Measurements from ENCODE around the gene UPK1A. TPM values are rescaled to one million over a fixed set of nuclear protein-coding genes. Genes with fewer than 3 reads are reported as not detected.

The UPK1A gene
- total and polyA plus RNA-seq, 7 experiments from 2014 or later = 0.41 to 1.3 TPM; not detected in 5

GRCh38 chr19:35643255-35644205 is 22.8 kb upstream of the UPK1A start:
- DNase-seq (peak; percentile 67 to 85 (median 82)), ATAC-seq (peak; percentile 55)
- no peaks in the 10 kb centered on the region for H3K9me3 ChIP-seq (ENCODE audit: control insufficient read depth in 2 of 3, low read length in 3 of 3)
- Mint-ChIP-seq H3K4me3 (peak overlapping the region; percentile 81 to 94 (median 90)), H3K4me1 (peaks cover 12 to 43% (median 31%) of the 10 kb centered on the region in 7 donors), H3K36me3 (no peaks in the 10 kb centered on the region), H3K27me3 (no peaks in the 10 kb centered on the region), H3K9me3 (no peaks in the 10 kb centered on the region), H3K27ac (peak overlapping the region in 8 of 9 donors; percentile 59 to 97 (median 86))
- no peaks in the 10 kb centered on the region for H3K27me3 ChIP-seq (ENCODE audit: control insufficient read depth in 2 of 2, insufficient read depth in 2 of 2, low read length in 2 of 2)
- CTCF ChIA-PET = interaction anchor here (1.0 kb wide), 1 partner anchor 53 kb away, joined by 3 read pairs; no protein-coding TSS in a partner anchor
- H3K36me3 ChIP-seq (ENCODE audit: control insufficient read depth in 2 of 3, insufficient read depth in 3 of 3, low read length in 3 of 3) = peaks cover 0 to 8% (median 0%) of the 10 kb centered on the region in 3 experiments
- POLR2A ChIA-PET = interaction anchor here (0.6 to 3.6 kb wide), 11 partner anchors 11 to 286 kb away, joined by 3 to 18 read pairs (median 4); partner anchors contain the start of genes HAUS5 and IGFLR1
- H3K4me1 ChIP-seq (ENCODE audit: control insufficient read depth in 2 of 2, insufficient read depth in 2 of 2, low read length in 2 of 2) = peaks cover 18 to 28% of the 10 kb centered on the region in 2 donors
- H3K4me3 ChIP-seq (ENCODE audit: low read length) = peak overlapping the region; percentile 96
- intact Hi-C loops (cut with micrococcal nuclease) = loop anchor here (1.0 to 10.0 kb wide), 15 partner anchors 15 to 731 kb away; partner anchors contain the start of genes HAUS5 (in 2 of the 2), PSENEN (in 2 of the 2), THAP8 (in 2 of the 2) and TMEM147 (in 2 of the 2)
- H3K27ac ChIP-seq (ENCODE audit: low read depth, low read length) = peak overlapping the region; percentile 72

DNA sequence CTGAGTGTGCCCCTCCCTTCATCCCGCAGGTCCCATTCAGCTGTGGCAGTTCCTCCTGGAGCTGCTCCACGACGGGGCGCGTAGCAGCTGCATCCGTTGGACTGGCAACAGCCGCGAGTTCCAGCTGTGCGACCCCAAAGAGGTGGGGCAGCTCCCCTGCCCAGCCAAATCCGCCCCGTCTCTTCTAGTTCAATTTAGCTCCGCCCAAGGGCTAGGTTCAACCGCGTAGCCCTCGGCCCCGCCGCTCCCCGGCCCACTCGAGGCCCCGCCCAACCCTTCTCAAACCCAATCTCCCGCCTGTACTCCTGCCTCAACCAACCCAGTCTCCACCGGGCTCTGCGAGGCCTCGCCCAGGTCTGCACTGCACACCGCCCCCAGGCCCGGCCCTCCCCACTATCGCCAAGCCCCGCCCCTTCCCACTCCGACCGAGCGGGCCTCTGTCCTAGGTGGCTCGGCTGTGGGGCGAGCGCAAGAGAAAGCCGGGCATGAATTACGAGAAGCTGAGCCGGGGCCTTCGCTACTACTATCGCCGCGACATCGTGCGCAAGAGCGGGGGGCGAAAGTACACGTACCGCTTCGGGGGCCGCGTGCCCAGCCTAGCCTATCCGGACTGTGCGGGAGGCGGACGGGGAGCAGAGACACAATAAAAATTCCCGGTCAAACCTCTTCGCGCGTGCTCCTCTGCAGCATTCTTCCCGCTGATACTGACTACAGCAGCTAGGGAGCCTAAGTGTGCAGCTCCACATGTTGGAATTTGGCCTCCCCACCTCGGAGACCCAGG is 21.9 kb upstream of the UPK1A start:
- H3K4me1 ChIP-seq (ENCODE audit: control insufficient read depth in 2 of 2, insufficient read depth in 2 of 2, low read length in 2 of 2) = peaks cover 25 to 36% of the 10 kb centered on the region in 2 donors
- CTCF ChIA-PET = interaction anchor here (1.0 kb wide), 1 partner anchor 52 kb away, joined by 3 read pairs; no protein-coding TSS in a partner anchor

DNA sequence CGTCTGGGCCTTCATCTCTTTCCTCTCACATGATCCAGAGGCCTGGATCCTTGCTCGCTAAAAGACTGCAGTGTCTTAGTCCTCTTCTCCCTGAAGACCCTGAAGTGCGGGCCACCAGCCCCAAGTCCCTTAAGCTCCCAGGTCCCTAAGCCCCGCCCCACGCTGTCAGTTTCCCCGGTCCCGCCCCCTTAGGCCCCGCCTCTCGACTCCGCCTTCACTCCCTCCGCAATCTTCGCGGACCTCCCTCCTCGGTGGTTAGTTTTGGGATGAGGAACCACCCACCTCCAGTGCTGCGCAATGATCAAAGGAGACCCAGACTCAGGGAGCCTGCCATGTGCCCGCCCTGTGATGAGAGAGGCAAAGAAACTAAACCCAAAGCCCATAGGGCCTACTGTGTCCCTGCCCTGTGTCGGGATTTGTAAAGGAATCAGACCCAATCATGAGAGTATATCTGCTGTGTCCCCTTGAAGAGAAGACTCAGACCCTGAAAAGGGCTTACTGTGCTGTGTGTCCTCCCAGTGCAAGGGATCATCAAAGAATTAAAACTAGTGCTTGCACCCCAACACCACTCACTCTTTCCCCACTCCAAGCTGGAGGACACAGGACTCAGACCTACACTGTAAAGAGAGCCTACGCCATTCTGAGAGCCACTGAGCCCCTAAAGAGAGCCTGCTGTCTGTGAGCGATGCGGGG is 21.2 kb upstream of the UPK1A start:
- H3K9me3 Mint-ChIP-seq = peaks cover 0 to 2% (median 0%) of the 10 kb centered on the region in 11 donors
- H3K27ac Mint-ChIP-seq = peak overlapping the region; percentile 83 to 97 (median 93)
- ChIA-PET CTCF (interaction anchor here (0.5 to 1.5 kb wide), 4 partner anchors 13 to 57 kb away, joined by 3 to 5 read pairs (median 3); no protein-coding TSS in a partner anchor), POLR2A (interaction anchor here (0.6 to 3.6 kb wide), 9 partner anchors 10 to 634 kb away, joined by 3 to 18 read pairs (median 5); partner anchors contain the start of genes HAUS5 and IGFLR1)
- H3K27me3 ChIP-seq (ENCODE audit: control insufficient read depth in 2 of 2, insufficient read depth in 2 of 2, low read length in 2 of 2) = no peaks in the 10 kb centered on the region
- no peaks in the 10 kb centered on the region for H3K9me3 ChIP-seq (ENCODE audit: control insufficient read depth in 2 of 3, low read length in 3 of 3)
- ATAC-seq (peak; percentile 12), DNase-seq (peak; percentile 41 to 88 (median 55))
- H3K27me3 Mint-ChIP-seq = no peaks in the 10 kb centered on the region
- peaks cover 0 to 10% (median 0%) of the 10 kb centered on the region in 3 experiments for H3K36me3 ChIP-seq (ENCODE audit: control insufficient read depth in 2 of 3, insufficient read depth in 3 of 3, low read length in 3 of 3)
- H3K4me1 ChIP-seq (ENCODE audit: control insufficient read depth in 2 of 2, insufficient read depth in 2 of 2, low read length in 2 of 2) = peaks cover 25 to 36% of the 10 kb centered on the region in 2 donors
- H3K27ac ChIP-seq (ENCODE audit: low read depth, low read length) = peak overlapping the region; percentile 72
- no peaks in the 10 kb centered on the region for H3K36me3 Mint-ChIP-seq
- H3K4me3 Mint-ChIP-seq = peak overlapping the region; percentile 81 to 94 (median 90)
- peak overlapping the region; percentile 96 for H3K4me3 ChIP-seq (ENCODE audit: low read length)
- H3K4me1 Mint-ChIP-seq = peaks cover 12 to 58% (median 42%) of the 10 kb centered on the region in 7 donors
- intact Hi-C loops (cut with micrococcal nuclease) = loop anchor here (1.0 to 10.0 kb wide), 16 partner anchors 17 to 730 kb away; partner anchors contain the start of genes PSENEN (in 2 of the 2), THAP8 (in 2 of the 2), TMEM147 (in 2 of the 2) and U2AF1L4 (in 2 of the 2)

More for the DNA sequence above, 21.9 kb upstream of the UPK1A start:
- H3K4me1 Mint-ChIP-seq = peaks cover 12 to 52% (median 38%) of the 10 kb centered on the region in 7 donors
- Histone ChIP-seq H3K9me3 (ENCODE audit: control insufficient read depth in 2 of 3, low read length in 3 of 3) (no peaks in the 10 kb centered on the region), H3K27me3 (ENCODE audit: control insufficient read depth in 2 of 2, insufficient read depth in 2 of 2, low read length in 2 of 2) (no peaks in the 10 kb centered on the region), H3K27ac (ENCODE audit: low read depth, low read length) (peak overlapping the region; percentile 72), H3K36me3 (ENCODE audit: control insufficient read depth in 2 of 3, insufficient read depth in 3 of 3, low read length in 3 of 3) (peaks cover 0 to 10% (median 0%) of the 10 kb centered on the region in 3 experiments), H3K4me3 (ENCODE audit: low read length) (peak overlapping the region; percentile 96)
- peak overlapping the region; percentile 83 to 97 (median 93) for H3K27ac Mint-ChIP-seq
- POLR2A ChIA-PET = interaction anchor here (1.1 to 3.6 kb wide), 9 partner anchors 10 to 285 kb away, joined by 3 to 18 read pairs (median 5); partner anchors contain the start of genes HAUS5 and IGFLR1
- peak overlapping the region; percentile 81 to 94 (median 90) for H3K4me3 Mint-ChIP-seq
- H3K9me3 Mint-ChIP-seq = peaks cover 0 to 2% (median 0%) of the 10 kb centered on the region in 11 donors
- H3K36me3 Mint-ChIP-seq = no peaks in the 10 kb centered on the region
- no peaks in the 10 kb centered on the region for H3K27me3 Mint-ChIP-seq
- ATAC-seq = peak; percentile 90
- peak; percentile 81 to 93 (median 89) for DNase-seq
- intact Hi-C loops (cut with micrococcal nuclease) = loop anchor here (1.0 to 10.0 kb wide), 14 partner anchors 16 to 730 kb away; partner anchors contain the start of genes PSENEN (in 2 of the 2), THAP8 (in 2 of the 2), TMEM147 (in 2 of the 2) and U2AF1L4 (in 2 of the 2)

GRCh38 chr19:35645680-35646511 is 20.4 kb upstream of the UPK1A start:
- Histone ChIP-seq H3K9me3 (ENCODE audit: control insufficient read depth in 2 of 3, low read length in 3 of 3) (no peaks in the 10 kb centered on the region), H3K27ac (ENCODE audit: low read depth, low read length) (no peak overlapping the region), H3K4me3 (ENCODE audit: low read length) (no peak overlapping the region), H3K4me1 (ENCODE audit: control insufficient read depth in 2 of 2, insufficient read depth in 2 of 2, low read length in 2 of 2) (peaks cover 25 to 42% of the 10 kb centered on the region in 2 donors), H3K27me3 (ENCODE audit: control insufficient read depth in 2 of 2, insufficient read depth in 2 of 2, low read length in 2 of 2) (no peaks in the 10 kb centered on the region), H3K36me3 (ENCODE audit: control insufficient read depth in 2 of 3, insufficient read depth in 3 of 3, low read length in 3 of 3) (peaks cover 0 to 14% (median 0%) of the 10 kb centered on the region in 3 experiments)
- peaks cover 13 to 65% (median 49%) of the 10 kb centered on the region in 7 donors for H3K4me1 Mint-ChIP-seq
- POLR2A ChIA-PET = interaction anchor here (0.6 to 2.0 kb wide), 5 partner anchors 14 to 635 kb away, joined by 3 to 7 read pairs (median 5); partner anchors contain the start of genes PSENEN and U2AF1L4
- H3K27ac Mint-ChIP-seq = peak overlapping the region in 8 of 9 donors; percentile 83 to 97 (median 94)
- no peak for ATAC-seq
- intact Hi-C loops (cut with micrococcal nuclease) = loop anchor here (2.0 to 10.0 kb wide), 6 partner anchors 56 to 729 kb away; partner anchors contain the start of genes PSENEN (in 1 of the 2), TMEM147 (in 1 of the 2), U2AF1L4 (in 1 of the 2) and USF2 (in 1 of the 2)
- H3K27me3 Mint-ChIP-seq = no peaks in the 10 kb centered on the region
- CTCF ChIA-PET = interaction anchor here (1.5 kb wide), 1 partner anchor 48 kb away, joined by 3 read pairs; no protein-coding TSS in a partner anchor
- DNase-seq = no peak
- H3K9me3 Mint-ChIP-seq = peaks cover 0 to 2% (median 0%) of the 10 kb centered on the region in 11 donors
- H3K36me3 Mint-ChIP-seq = peaks cover 0 to 2% (median 0%) of the 10 kb centered on the region in 5 donors
- H3K4me3 Mint-ChIP-seq = peak overlapping the region in 7 of 10 donors; percentile 51 to 94 (median 81)

Data from naive thymus-derived CD4-positive, alpha-beta T cell (primary cell).